ENCODE data around the gene SF3B6. TPM values are rescaled to one million over a fixed set of nuclear protein-coding genes. Genes with fewer than 3 reads are reported as not detected.

SF3B6 gene
- total and polyA plus RNA-seq, 2 experiments from 2014 or later = 140 to 565 TPM

- Mint-ChIP-seq H3K27me3 (ENCODE audit: insufficient read depth, low read depth, poor library complexity) (peaks cover 10% of the 10 kb centered on the region), H3K4me1 (peaks cover 22% of the 10 kb centered on the region), H3K4me3 (no peak within 1 kb of the TSS; the same call in 2 of the 3 replicates), H3K9me3 (no peaks in the 10 kb centered on the region), H3K36me3 (ENCODE audit: low read depth) (no peaks in the 10 kb centered on the region; the same call in 2 of the 3 replicates), H3K27ac (no peak within 1 kb of the TSS)
- Histone ChIP-seq H3K79me2 (replicated peaks; ENCODE audit: insufficient read depth) (peaks cover 40% of the 10 kb centered on the region), H3K4me2 (peak within 1 kb of the TSS; percentile 95), H4K20me1 (replicated peaks; ENCODE audit: insufficient read depth) (no peaks in the 10 kb centered on the region; the same call in 1 of the 2 replicates), H3K27ac (ENCODE audit: low read depth) (peak within 1 kb of the TSS; percentile 74), H3F3A (replicated peaks; ENCODE audit: low read depth) (peaks cover 20% of the 10 kb centered on the region; the same call in 1 of the 2 replicates), H3K4me3 (peak within 1 kb of the TSS; percentile 82), H3K27me3 (ENCODE audit: insufficient read depth) (no peaks in the 10 kb centered on the region), H3K4me1 (ENCODE audit: insufficient read depth) (peaks cover 30% of the 10 kb centered on the region), H2AFZ (peak within 1 kb of the TSS; percentile 93), H3K36me3 (ENCODE audit: insufficient read depth) (no peaks in the 10 kb centered on the region), H3K9me2 (ENCODE audit: insufficient read depth) (no peaks in the 10 kb centered on the region)
- ATAC-seq (peak; percentile 61), DNase-seq (ENCODE audit: low spot score) (peak; percentile 91)
- TF ChIP-seq EZH2 (IDR thresholded peaks at IDR 0.05; ENCODE audit: low read depth, unreplicated experiment) (no peak), ZNF114 (CRISPR knock-in tag; IDR thresholded peaks at IDR 0.05) (no peak), POLR2AphosphoS5 (IDR thresholded peaks at IDR 0.05; ENCODE audit: low read depth) (peak; percentile 96)
These were observed 26.6 kb downstream of the SF3B6 start, which contains the start of gene FKBP1B for GRCh38 chr2:24049485-24050021. Gene FKBP1B (plus strand): TSS chr2:24049741. CDS start chr2:24049850, 109 bp downstream.

GRCh38 chr2:24048769-24049484 is 27.2 kb downstream of the SF3B6 start:
- peaks cover 20% of the 10 kb centered on the region; the same call in 1 of the 2 replicates for H3F3A ChIP-seq (replicated peaks; ENCODE audit: low read depth)
- no peaks in the 10 kb centered on the region for H3K36me3 ChIP-seq (ENCODE audit: insufficient read depth)
- H3K4me1 ChIP-seq (ENCODE audit: insufficient read depth) = peaks cover 30% of the 10 kb centered on the region
- peaks cover 7% of the 10 kb centered on the region for H3K27me3 Mint-ChIP-seq (ENCODE audit: insufficient read depth, low read depth, poor library complexity)
- no peaks in the 10 kb centered on the region; the same call in 2 of the 3 replicates for H3K36me3 Mint-ChIP-seq (ENCODE audit: low read depth)
- peaks cover 47% of the 10 kb centered on the region for H3K79me2 ChIP-seq (replicated peaks; ENCODE audit: insufficient read depth)
- peak overlapping the region; percentile 82 for H3K4me3 ChIP-seq
- no peaks in the 10 kb centered on the region for H3K9me3 Mint-ChIP-seq
- no peaks in the 10 kb centered on the region; the same call in 1 of the 2 replicates for H4K20me1 ChIP-seq (replicated peaks; ENCODE audit: insufficient read depth)
- H3K9me2 ChIP-seq (ENCODE audit: insufficient read depth) = no peaks in the 10 kb centered on the region
- H3K4me3 Mint-ChIP-seq = no peak overlapping the region; the same call in 2 of the 3 replicates
- peak overlapping the region; percentile 83 for H2AFZ ChIP-seq
- H3K27ac ChIP-seq (ENCODE audit: low read depth) = peak overlapping the region; percentile 74; the same call in 1 of the 2 replicates
- H3K27ac Mint-ChIP-seq = no peak overlapping the region
- ATAC-seq = no peak
- H3K27me3 ChIP-seq (ENCODE audit: insufficient read depth) = no peaks in the 10 kb centered on the region
- H3K4me2 ChIP-seq = peak overlapping the region; percentile 95
- TF ChIP-seq, protein P1, sequence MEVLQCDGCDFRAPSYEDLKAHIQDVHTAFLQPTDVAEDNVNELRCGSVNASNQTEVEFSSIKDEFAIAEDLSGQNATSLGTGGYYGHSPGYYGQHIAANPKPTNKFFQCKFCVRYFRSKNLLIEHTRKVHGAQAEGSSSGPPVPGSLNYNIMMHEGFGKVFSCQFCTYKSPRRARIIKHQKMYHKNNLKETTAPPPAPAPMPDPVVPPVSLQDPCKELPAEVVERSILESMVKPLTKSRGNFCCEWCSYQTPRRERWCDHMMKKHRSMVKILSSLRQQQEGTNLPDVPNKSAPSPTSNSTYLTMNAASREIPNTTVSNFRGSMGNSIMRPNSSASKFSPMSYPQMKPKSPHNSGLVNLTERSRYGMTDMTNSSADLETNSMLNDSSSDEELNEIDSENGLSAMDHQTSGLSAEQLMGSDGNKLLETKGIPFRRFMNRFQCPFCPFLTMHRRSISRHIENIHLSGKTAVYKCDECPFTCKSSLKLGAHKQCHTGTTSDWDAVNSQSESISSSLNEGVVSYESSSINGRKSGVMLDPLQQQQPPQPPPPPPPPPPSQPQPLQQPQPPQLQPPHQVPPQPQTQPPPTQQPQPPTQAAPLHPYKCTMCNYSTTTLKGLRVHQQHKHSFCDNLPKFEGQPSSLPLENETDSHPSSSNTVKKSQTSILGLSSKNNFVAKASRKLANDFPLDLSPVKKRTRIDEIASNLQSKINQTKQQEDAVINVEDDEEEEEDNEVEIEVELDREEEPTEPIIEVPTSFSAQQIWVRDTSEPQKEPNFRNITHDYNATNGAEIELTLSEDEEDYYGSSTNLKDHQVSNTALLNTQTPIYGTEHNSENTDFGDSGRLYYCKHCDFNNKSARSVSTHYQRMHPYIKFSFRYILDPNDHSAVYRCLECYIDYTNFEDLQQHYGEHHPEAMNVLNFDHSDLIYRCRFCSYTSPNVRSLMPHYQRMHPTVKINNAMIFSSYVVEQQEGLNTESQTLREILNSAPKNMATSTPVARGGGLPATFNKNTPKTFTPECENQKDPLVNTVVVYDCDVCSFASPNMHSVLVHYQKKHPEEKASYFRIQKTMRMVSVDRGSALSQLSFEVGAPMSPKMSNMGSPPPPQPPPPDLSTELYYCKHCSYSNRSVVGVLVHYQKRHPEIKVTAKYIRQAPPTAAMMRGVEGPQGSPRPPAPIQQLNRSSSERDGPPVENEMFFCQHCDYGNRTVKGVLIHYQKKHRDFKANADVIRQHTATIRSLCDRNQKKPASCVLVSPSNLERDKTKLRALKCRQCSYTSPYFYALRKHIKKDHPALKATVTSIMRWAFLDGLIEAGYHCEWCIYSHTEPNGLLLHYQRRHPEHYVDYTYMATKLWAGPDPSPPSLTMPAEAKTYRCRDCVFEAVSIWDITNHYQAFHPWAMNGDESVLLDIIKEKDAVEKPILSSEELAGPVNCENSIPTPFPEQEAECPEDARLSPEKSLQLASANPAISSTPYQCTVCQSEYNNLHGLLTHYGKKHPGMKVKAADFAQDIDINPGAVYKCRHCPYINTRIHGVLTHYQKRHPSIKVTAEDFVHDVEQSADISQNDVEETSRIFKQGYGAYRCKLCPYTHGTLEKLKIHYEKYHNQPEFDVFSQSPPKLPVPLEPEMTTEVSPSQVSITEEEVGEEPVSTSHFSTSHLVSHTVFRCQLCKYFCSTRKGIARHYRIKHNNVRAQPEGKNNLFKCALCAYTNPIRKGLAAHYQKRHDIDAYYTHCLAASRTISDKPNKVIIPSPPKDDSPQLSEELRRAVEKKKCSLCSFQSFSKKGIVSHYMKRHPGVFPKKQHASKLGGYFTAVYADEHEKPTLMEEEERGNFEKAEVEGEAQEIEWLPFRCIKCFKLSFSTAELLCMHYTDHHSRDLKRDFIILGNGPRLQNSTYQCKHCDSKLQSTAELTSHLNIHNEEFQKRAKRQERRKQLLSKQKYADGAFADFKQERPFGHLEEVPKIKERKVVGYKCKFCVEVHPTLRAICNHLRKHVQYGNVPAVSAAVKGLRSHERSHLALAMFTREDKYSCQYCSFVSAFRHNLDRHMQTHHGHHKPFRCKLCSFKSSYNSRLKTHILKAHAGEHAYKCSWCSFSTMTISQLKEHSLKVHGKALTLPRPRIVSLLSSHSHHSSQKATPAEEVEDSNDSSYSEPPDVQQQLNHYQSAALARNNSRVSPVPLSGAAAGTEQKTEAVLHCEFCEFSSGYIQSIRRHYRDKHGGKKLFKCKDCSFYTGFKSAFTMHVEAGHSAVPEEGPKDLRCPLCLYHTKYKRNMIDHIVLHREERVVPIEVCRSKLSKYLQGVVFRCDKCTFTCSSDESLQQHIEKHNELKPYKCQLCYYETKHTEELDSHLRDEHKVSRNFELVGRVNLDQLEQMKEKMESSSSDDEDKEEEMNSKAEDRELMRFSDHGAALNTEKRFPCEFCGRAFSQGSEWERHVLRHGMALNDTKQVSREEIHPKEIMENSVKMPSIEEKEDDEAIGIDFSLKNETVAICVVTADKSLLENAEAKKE (CRISPR knock-in tag; IDR thresholded peaks at IDR 0.05) = no peak
- TF ChIP-seq ZNF331 (CRISPR knock-in tag; IDR thresholded peaks at IDR 0.05; ENCODE audit: low read depth) = no peak
- TF ChIP-seq NANOG (IDR thresholded peaks at IDR 0.05; ENCODE audit: borderline replicate concordance) = no peak
- DNase-seq (ENCODE audit: low spot score) = peak; percentile 32
- H3K4me1 Mint-ChIP-seq = peaks cover 22% of the 10 kb centered on the region
